Esophagus (tissue), 2 donors: ENCODE results near the gene CD36. TPM values are rescaled to one million over a fixed set of nuclear protein-coding genes. Genes with fewer than 3 reads are reported as not detected.

Experiments used
- H3K27ac ChIP-seq, 2 donors: one replicate each; pipeline ENCODE4 v1.5.1; 2013; ENCODE audit warnings: low read depth in 2 of 2, mild to moderate bottlenecking in 2 of 2, inconsistent platforms in 1 of 2, low read length in 1 of 2, moderate library complexity in 1 of 2
- H3K27me3 ChIP-seq, 2 donors: one replicate each; pipeline ENCODE4 v1.6.1; 2013; ENCODE audit warnings: low read length in 2 of 2, control low read depth in 1 of 2, mild to moderate bottlenecking in 1 of 2; ENCODE audit not compliant: insufficient read depth in 2 of 2, control insufficient read depth in 1 of 2
- H3K36me3 ChIP-seq, 2 donors: one replicate each; pipeline ENCODE4 v1.6.1; 2013; ENCODE audit warnings: low read length in 1 of 2; ENCODE audit not compliant: control insufficient read depth in 2 of 2, insufficient read depth in 2 of 2
- H3K4me1 ChIP-seq, 2 donors: one replicate each; pipeline ENCODE4 v1.6.1; 2013; ENCODE audit warnings: low read length in 1 of 2; ENCODE audit not compliant: control insufficient read depth in 2 of 2, insufficient read depth in 2 of 2
- H3K4me3 ChIP-seq, 2 donors: one replicate each; pipeline ENCODE4 v1.5.1; 2013; ENCODE audit warnings: low read length in 2 of 2, mild to moderate bottlenecking in 2 of 2, low read depth in 1 of 2, moderate library complexity in 1 of 2
- H3K9me3 ChIP-seq, 2 donors: one replicate each; pipeline ENCODE4 v1.6.1; 2013; ENCODE audit warnings: mild to moderate bottlenecking in 2 of 2, low read depth in 1 of 2, low read length in 1 of 2, moderate library complexity in 1 of 2; ENCODE audit not compliant: control insufficient read depth in 2 of 2, insufficient read depth in 1 of 2
- WGBS, 2 donors: extraction: QIAGEN DNeasy Blood & Tissue Kit; methylation state at CpG; one replicate each; pipeline ENCODE4 v1.1.7; 2013; 5-methylcytosine and 5-hydroxymethylcytosine counted together
- polyA plus RNA-seq, 2 donors: library from polyadenylated mRNA; stranded (reverse); fragments of 200-250 nt; gene quantifications; one replicate each; pipeline ENCODE4 v1.2.3, GENCODE V29; 2013
- donor health status: healthy with polysubstance abuse.
- donor health status: Bipolar disorder and iron deficiency.

The CD36 gene
- polyA plus RNA-seq, 2 donors: 2.6 to 3.6 TPM

- Histone ChIP-seq H3K27ac (no peak overlapping the region), H3K4me1 (no peaks in the 10 kb centered on the region), H3K9me3 (no peaks in the 10 kb centered on the region), H3K4me3 (no peak overlapping the region), H3K36me3 (no peaks in the 10 kb centered on the region), H3K27me3 (no peaks in the 10 kb centered on the region)
- WGBS, 2 donors: 58 to 79% methylated on average over 2 of the region's 2 CpGs
Measured at GRCh38 chr7:80604436-80604835, 34.0 kb upstream of the CD36 start.

- Histone ChIP-seq H3K27me3 (no peaks in the 10 kb centered on the region), H3K9me3 (no peaks in the 10 kb centered on the region), H3K36me3 (no peaks in the 10 kb centered on the region), H3K4me1 (no peaks in the 10 kb centered on the region), H3K4me3 (no peak overlapping the region), H3K27ac (no peak overlapping the region)
- WGBS, 2 donors: 29% methylated on average over 1 of the region's 1 CpG
Measured at GRCh38 chr7:80607136-80607535, 31.3 kb upstream of the CD36 start.

- H3K27me3 ChIP-seq: no peaks in the 10 kb centered on the region
- no peaks in the 10 kb centered on the region for H3K9me3 ChIP-seq
- H3K4me3 ChIP-seq: no peak overlapping the region
- H3K4me1 ChIP-seq: no peaks in the 10 kb centered on the region
- no peak overlapping the region for H3K27ac ChIP-seq
- H3K36me3 ChIP-seq: no peaks in the 10 kb centered on the region
Measured at GRCh38 chr7:80608336-80608735, 30.1 kb upstream of the CD36 start.

- H3K27ac ChIP-seq: no peak overlapping the region
- no peaks in the 10 kb centered on the region for H3K36me3 ChIP-seq
- H3K9me3 ChIP-seq: no peaks in the 10 kb centered on the region
- no peaks in the 10 kb centered on the region for H3K27me3 ChIP-seq
- no peak overlapping the region for H3K4me3 ChIP-seq
- H3K4me1 ChIP-seq: no peaks in the 10 kb centered on the region
- WGBS, 2 donors: 61 to 100% methylated on average over 1 of the region's 1 CpG
Measured at GRCh38 chr7:80609751-80610150, 28.7 kb upstream of the CD36 start.

- H3K4me1 ChIP-seq: no peaks in the 10 kb centered on the region
- H3K4me3 ChIP-seq: no peak overlapping the region
- no peaks in the 10 kb centered on the region for H3K9me3 ChIP-seq
- H3K36me3 ChIP-seq: no peaks in the 10 kb centered on the region
- no peaks in the 10 kb centered on the region for H3K27me3 ChIP-seq
- H3K27ac ChIP-seq: no peak overlapping the region
- 67 to 86% methylated on average over 3 of the region's 3 CpGs for WGBS, 2 donors
Measured at GRCh38 chr7:80611353-80611752, 27.1 kb upstream of the CD36 start.

- H3K36me3 ChIP-seq: no peaks in the 10 kb centered on the region
- no peaks in the 10 kb centered on the region for H3K27me3 ChIP-seq
- 15 to 18% methylated on average over 2 of the region's 2 CpGs for WGBS, 2 donors
- no peak overlapping the region for H3K4me3 ChIP-seq
- no peaks in the 10 kb centered on the region for H3K4me1 ChIP-seq
- no peak overlapping the region for H3K27ac ChIP-seq
- no peaks in the 10 kb centered on the region for H3K9me3 ChIP-seq
Measured at GRCh38 chr7:80611779-80612178, 26.7 kb upstream of the CD36 start.

GRCh38 chr7:80612880-80613279 lies 25.6 kb upstream of the CD36 start:
- Histone ChIP-seq H3K27me3 (no peaks in the 10 kb centered on the region), H3K4me1 (no peaks in the 10 kb centered on the region), H3K27ac (no peak overlapping the region)

GRCh38 chr7:80613519-80613918 lies 24.9 kb upstream of the CD36 start:
- Histone ChIP-seq H3K27ac (no peak overlapping the region), H3K4me3 (no peak overlapping the region), H3K27me3 (no peaks in the 10 kb centered on the region), H3K36me3 (no peaks in the 10 kb centered on the region), H3K4me1 (no peaks in the 10 kb centered on the region), H3K9me3 (no peaks in the 10 kb centered on the region)
- 88 to 93% methylated on average over 1 of the region's 1 CpG for WGBS, 2 donors

More at GRCh38 chr7:80612880-80613279, 25.6 kb upstream of the CD36 start:
- no peak overlapping the region for H3K4me3 ChIP-seq
- H3K36me3 ChIP-seq: no peaks in the 10 kb centered on the region
- H3K9me3 ChIP-seq: no peaks in the 10 kb centered on the region

GRCh38 chr7:80614851-80615271 lies 23.6 kb upstream of the CD36 start:
- WGBS, 2 donors: 72 to 77% methylated on average over 5 of the region's 5 CpGs
- no peak overlapping the region for H3K4me3 ChIP-seq
- no peaks in the 10 kb centered on the region for H3K4me1 ChIP-seq
- H3K27ac ChIP-seq: no peak overlapping the region
- no peaks in the 10 kb centered on the region for H3K36me3 ChIP-seq
- H3K9me3 ChIP-seq: no peaks in the 10 kb centered on the region
- H3K27me3 ChIP-seq: no peaks in the 10 kb centered on the region

GRCh38 chr7:80618096-80618495 lies 20.3 kb upstream of the CD36 start:
- Histone ChIP-seq H3K4me1 (no peaks in the 10 kb centered on the region), H3K27ac (no peak overlapping the region), H3K9me3 (peaks cover 0 to 2% of the 10 kb centered on the region in 2 donors), H3K27me3 (no peaks in the 10 kb centered on the region), H3K4me3 (no peak overlapping the region), H3K36me3 (no peaks in the 10 kb centered on the region)
- WGBS, 2 donors: 63 to 76% methylated on average over 1 of the region's 1 CpG
